ENCODE data around the gene PHACTR1.

DNA sequence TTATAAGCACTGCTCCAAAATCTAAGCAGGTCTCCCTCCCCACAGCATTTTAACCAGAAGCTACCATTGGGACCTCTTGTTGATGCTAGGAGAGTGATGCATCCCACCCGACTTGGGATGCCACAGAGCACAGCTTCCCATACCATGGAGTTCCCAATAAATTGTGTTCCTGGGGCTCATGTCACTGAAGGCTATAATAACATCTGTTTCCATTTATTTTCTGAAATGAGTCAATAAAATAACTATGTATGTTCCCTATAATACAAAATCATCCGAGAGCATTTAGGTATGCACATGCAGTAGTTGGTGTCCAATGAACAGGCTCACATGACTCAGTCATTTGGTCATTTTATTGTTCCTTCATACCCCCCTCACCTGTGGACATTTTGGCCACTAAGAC, 407.6 kb downstream of the PHACTR1 start:
- no peak for TF ChIP-seq ISL1 (CRISPR knock-in tag; IDR thresholded peaks at IDR 0.05)
- TF ChIP-seq, protein P1, sequence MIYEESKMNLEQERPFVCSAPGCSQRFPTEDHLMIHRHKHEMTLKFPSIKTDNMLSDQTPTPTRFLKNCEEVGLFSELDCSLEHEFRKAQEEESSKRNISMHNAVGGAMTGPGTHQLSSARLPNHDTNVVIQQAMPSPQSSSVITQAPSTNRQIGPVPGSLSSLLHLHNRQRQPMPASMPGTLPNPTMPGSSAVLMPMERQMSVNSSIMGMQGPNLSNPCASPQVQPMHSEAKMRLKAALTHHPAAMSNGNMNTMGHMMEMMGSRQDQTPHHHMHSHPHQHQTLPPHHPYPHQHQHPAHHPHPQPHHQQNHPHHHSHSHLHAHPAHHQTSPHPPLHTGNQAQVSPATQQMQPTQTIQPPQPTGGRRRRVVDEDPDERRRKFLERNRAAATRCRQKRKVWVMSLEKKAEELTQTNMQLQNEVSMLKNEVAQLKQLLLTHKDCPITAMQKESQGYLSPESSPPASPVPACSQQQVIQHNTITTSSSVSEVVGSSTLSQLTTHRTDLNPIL (CRISPR knock-in tag; IDR thresholded peaks at IDR 0.05; ENCODE audit: low read depth) = no peak
- TF ChIP-seq, protein P2, sequence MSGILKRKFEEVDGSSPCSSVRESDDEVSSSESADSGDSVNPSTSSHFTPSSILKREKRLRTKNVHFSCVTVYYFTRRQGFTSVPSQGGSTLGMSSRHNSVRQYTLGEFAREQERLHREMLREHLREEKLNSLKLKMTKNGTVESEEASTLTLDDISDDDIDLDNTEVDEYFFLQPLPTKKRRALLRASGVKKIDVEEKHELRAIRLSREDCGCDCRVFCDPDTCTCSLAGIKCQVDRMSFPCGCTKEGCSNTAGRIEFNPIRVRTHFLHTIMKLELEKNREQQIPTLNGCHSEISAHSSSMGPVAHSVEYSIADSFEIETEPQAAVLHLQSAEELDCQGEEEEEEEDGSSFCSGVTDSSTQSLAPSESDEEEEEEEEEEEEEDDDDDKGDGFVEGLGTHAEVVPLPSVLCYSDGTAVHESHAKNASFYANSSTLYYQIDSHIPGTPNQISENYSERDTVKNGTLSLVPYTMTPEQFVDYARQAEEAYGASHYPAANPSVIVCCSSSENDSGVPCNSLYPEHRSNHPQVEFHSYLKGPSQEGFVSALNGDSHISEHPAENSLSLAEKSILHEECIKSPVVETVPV (CRISPR knock-in tag; IDR thresholded peaks at IDR 0.05) = no peak
- TF ChIP-seq ARNTL (CRISPR knock-in tag; IDR thresholded peaks at IDR 0.05; ENCODE audit: borderline replicate concordance, low read depth) = no peak
- TF ChIP-seq ZFP30 (CRISPR knock-in tag; IDR thresholded peaks at IDR 0.05) = no peak
- TF ChIP-seq TOX (CRISPR knock-in tag; IDR thresholded peaks at IDR 0.05; ENCODE audit: borderline replicate concordance) = no peak

All from SK-N-SH treated with all-trans-retinoic acid at 6 μM for 48 hours (cell line).